LNCAP (cell line): ENCODE measurements around the gene TRPV3.

Experiments used
- TF ChIP-seq, protein P1 (sequence below): fragments of 450-650 bp; IDR thresholded peaks from 2 replicates; pipeline ENCODE4 v1.5.1; 2017; ENCODE audit warnings: mild to moderate bottlenecking

TRPV3 gene

DNA sequence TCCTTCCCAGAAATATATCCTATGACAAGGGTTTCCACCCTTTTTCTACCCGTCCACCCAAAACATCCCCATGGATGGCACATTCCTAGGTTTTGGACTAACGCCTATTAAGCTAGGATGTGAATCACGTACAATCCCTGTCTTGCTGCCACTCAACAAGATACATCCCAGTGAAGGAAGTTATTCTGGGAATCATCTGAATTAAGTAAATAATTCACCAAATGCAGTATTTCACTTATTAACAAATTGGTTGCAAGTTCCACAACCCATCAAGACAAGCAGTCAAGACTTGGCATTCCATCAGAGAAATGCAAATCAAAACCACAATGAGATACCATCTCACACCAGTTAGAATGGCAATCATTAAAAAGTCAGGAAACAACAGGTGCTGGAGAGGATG lies 49.7 kb downstream of the TRPV3 start:
- TF ChIP-seq, protein P1, sequence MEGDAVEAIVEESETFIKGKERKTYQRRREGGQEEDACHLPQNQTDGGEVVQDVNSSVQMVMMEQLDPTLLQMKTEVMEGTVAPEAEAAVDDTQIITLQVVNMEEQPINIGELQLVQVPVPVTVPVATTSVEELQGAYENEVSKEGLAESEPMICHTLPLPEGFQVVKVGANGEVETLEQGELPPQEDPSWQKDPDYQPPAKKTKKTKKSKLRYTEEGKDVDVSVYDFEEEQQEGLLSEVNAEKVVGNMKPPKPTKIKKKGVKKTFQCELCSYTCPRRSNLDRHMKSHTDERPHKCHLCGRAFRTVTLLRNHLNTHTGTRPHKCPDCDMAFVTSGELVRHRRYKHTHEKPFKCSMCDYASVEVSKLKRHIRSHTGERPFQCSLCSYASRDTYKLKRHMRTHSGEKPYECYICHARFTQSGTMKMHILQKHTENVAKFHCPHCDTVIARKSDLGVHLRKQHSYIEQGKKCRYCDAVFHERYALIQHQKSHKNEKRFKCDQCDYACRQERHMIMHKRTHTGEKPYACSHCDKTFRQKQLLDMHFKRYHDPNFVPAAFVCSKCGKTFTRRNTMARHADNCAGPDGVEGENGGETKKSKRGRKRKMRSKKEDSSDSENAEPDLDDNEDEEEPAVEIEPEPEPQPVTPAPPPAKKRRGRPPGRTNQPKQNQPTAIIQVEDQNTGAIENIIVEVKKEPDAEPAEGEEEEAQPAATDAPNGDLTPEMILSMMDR: no peak

DNA sequence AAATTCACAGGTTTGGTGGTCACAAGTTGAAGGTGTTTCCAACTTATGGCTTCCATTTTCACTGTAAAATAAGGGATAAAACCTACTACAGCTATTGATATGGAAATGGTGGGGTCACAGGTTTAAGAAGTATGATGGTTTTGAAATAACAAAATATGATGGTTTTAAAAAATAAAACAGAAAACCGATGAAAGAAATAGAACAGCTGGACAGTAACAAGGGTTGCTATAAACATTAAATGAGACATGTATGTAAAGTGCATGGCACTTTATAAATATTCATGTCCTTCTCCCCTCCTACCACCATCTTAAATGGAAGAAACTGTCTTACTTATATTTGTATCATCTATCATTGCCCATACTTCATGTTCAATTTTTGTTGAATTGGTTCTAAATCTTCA lies 50.5 kb downstream of the TRPV3 start:
- TF ChIP-seq, protein P1: no peak

DNA sequence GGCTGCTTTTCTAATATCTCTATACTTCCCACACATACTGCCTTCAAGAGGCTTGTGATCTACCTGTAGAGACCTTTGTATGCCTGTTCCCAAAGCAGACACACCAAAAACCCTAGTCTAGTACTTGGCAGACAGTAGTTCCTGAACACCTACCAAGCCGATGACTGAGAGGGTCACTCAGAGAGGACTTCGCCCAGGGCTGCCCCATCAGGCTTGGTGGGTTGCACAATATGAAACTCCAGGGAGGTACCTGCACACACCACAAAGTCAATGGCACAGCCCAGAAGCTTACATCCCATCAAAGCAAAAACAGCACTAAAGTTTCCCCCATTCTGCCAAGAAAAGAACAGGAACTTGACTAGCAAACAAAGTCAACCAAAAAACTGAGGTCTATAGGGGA lies 51.6 kb downstream of the TRPV3 start:
- TF ChIP-seq, protein P1: no peak

DNA sequence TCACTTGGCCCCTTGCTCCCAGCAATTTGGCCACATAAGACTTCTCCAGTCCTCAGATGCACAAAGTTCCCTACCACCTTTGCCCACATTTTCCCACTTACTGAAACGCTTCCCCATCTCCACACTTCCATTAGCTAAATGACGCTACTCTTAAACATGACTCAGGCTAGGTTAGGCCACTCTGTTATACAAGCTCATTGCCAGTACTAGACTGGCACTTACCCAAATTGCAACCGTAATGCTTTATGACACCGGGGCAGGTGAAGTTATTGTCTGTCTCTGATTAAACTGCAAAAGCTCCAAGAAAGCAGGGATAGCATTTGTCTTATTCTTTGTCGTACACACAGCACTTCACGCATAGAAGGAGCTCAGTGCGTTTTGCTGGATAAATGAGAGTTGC lies 52.6 kb downstream of the TRPV3 start:
- TF ChIP-seq, protein P1: no peak

DNA sequence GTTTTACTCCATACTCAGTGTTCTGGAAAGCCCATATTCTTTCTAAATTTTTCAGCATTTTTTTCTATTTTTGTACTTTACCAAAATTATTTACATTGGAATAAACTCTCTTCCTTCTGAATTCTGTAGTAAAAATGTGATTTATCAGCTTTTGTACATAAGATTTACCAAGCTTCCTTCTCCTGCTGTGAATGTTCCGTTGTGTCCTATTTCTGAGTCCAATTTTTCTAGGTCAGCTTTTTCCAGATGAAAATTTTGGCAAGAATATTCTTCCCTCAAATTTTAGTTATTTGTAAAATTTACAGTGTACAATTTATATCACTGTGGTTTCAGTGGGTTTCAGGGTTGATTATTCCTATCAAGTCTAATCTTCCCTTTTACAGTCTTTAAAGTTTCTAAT lies 54.3 kb downstream of the TRPV3 start:
- TF ChIP-seq, protein P1: no peak

DNA sequence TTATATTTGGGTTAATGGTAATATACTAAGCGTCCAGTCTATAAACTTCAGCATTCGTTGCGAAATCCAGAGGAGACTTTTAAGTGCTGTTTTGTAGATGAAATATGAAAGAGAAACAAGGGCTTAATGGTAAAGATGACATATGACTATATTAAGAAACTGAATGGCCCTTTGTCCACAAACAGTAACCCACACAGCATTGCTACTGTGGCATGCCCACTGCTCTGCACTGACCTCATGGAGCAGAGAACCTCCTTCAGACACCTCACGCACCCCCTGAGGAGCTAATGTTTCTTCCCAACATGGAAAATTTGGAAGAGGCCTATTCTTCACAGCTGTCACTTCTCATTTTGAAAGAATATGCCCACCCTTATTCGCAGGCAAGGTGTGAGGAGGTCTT lies 55.1 kb downstream of the TRPV3 start:
- TF ChIP-seq, protein P1: no peak

DNA sequence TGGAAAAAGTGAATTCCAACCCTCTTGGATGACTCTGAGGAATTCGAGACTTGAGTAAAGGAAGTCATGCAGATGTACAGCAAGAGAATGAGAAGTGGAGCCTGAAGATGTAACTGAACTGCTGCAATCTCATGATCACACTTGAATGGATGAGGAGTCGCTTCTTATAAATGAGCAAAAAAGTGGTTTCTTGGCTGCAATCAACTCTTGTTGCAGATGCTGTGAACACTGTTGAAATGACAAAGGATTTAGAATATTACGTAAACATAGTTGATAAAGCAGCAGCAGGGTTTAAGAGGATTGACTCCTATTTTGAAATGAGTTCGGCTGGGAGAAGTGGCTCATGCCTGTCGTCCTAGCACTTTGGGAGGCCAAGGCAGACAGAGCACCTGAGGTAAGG lies 56.3 kb downstream of the TRPV3 start:
- TF ChIP-seq, protein P1: no peak

DNA sequence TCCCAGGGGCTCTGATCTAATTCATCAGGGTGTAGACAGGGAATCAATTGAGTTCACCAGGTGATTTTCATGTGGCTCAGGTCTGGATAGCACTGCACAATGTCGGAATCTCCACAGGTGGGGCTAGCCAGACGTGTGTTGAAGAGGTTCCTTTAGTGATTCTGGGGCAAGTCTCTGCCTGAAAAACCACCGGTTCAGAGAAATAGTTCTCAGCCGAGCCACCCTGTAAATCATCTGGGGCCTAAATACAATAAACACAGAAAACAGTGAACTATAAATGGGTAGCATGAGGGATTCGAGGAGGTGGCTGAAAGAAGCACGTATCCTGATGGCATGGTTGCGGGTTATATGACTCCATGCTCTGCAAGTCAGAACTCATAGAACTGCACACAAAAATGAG lies 60.5 kb downstream of the TRPV3 start:
- TF ChIP-seq, protein P1: no peak
